Right cardiac atrium (tissue), 5 donors: ENCODE measurements around the gene HEBP2. TPM values are rescaled to one million over a fixed set of nuclear protein-coding genes. Genes with fewer than 3 reads are reported as not detected.

Experiments used
- ATAC-seq, 2 donors: fragments of 200-7000 bp; cut with Tn5 transposase; one replicate each; pipeline versions ENCODE4 v1.8.0 to v1.9.1; 2020; ENCODE audit warnings: moderate library complexity in 2 of 2, mild to moderate bottlenecking in 1 of 2
- DNase-seq, 3 donors: peaks; one replicate each; pipeline ENCODE4 v3.0.0-alpha.2; 2020
- H3K27ac ChIP-seq: one replicate; pipeline ENCODE4 v1.5.1; 2013; ENCODE audit warnings: mild to moderate bottlenecking, low read length, control low read depth, moderate library complexity
- H3K27me3 ChIP-seq: one replicate; pipeline ENCODE4 v1.6.1; 2013; ENCODE audit not compliant: control insufficient read depth, insufficient read depth
- H3K4me1 ChIP-seq: one replicate; pipeline ENCODE4 v1.6.1; 2013; ENCODE audit warnings: low read length; ENCODE audit not compliant: control insufficient read depth, insufficient read depth
- H3K4me3 ChIP-seq: one replicate; pipeline ENCODE4 v1.5.1; 2013; ENCODE audit warnings: low read length, control low read depth
- H3K9me3 ChIP-seq: one replicate; pipeline ENCODE4 v1.6.1; 2013; ENCODE audit warnings: low read length; ENCODE audit not compliant: control insufficient read depth
- WGBS: extraction: QIAGEN DNeasy Blood & Tissue Kit; methylation state at CpG from one replicate; pipeline ENCODE4 v1.1.7; 2013; 5-methylcytosine and 5-hydroxymethylcytosine counted together
- intact Hi-C, 4 donors: fragments of 100-400 bp; cut with DNase I; formaldehyde crosslinking; loops; one replicate each; pipeline versions ENCODE4 v1.11.0 to v1.14.0; 2022 to 2023
- polyA plus RNA-seq: library from polyadenylated mRNA; stranded (reverse); fragments of 200-250 nt; gene quantifications from one replicate; pipeline ENCODE4 v1.2.3, GENCODE V29; 2013
- total RNA-seq, 4 donors: library from RNA; stranded (reverse); fragmentation: NEBNext Ultra II Directional; extraction: Animal tissue kit (Norgen Biotek cat#: 25700); gene quantifications; one replicate each; pipeline ENCODE4 v1.2.1, GENCODE V29; 2021
- donor health status: healthy with polysubstance abuse.
- donor health status: DM: no; HTN: yes; CAD: no.
- donor health status: DM: no; HTN: no; CAD: no.
- donor health status: DM: no; HTN: yes; CAD: no; lungs with severe emphysema.
- donor health status: DM: yes; HTN: yes; CAD: no.

The HEBP2 gene
- total and polyA plus RNA-seq, 5 donors, result 39.5 to 91.6 (median 77.4) TPM

GRCh38 chr6:138415125-138415524, 11.1 kb downstream of the HEBP2 start:
- ATAC-seq (peak in 1 of 2 donors; percentile 34), DNase-seq (no peak)
- H3K27me3 ChIP-seq, result no peaks in the 10 kb centered on the region
- no peaks in the 10 kb centered on the region for H3K9me3 ChIP-seq
- intact Hi-C loops, result loop anchor here in 1 of 4 donors (10.0 kb wide), 1 partner anchor 360 kb away; the partner anchor contains the start of gene CCDC28A
- H3K27ac ChIP-seq, result no peak overlapping the region
- H3K4me3 ChIP-seq, result no peak overlapping the region
- H3K4me1 ChIP-seq, result no peaks in the 10 kb centered on the region
- 76% methylated on average over 5 of the region's 5 CpGs for whole genome bisulfite sequencing

GRCh38 chr6:138416206-138416605, 12.2 kb downstream of the HEBP2 start:
- H3K27me3 ChIP-seq, result no peaks in the 10 kb centered on the region
- ATAC-seq, result no peak
- H3K4me1 ChIP-seq, result no peaks in the 10 kb centered on the region
- DNase-seq, result no peak
- H3K9me3 ChIP-seq, result no peaks in the 10 kb centered on the region
- 75% methylated on average over 4 of the region's 4 CpGs for WGBS
- intact Hi-C loops, result loop anchor here in 1 of 4 donors (10.0 kb wide), 1 partner anchor 359 kb away; the partner anchor contains the start of gene CCDC28A
- no peak overlapping the region for H3K27ac ChIP-seq
- no peak overlapping the region for H3K4me3 ChIP-seq

- intact Hi-C loops, result loop anchor here in 1 of 4 donors (10.0 kb wide), 1 partner anchor 357 kb away; the partner anchor contains the start of gene CCDC28A
- Histone ChIP-seq H3K27me3 (no peaks in the 10 kb centered on the region), H3K27ac (no peak overlapping the region), H3K4me1 (no peaks in the 10 kb centered on the region), H3K4me3 (no peak overlapping the region), H3K9me3 (no peaks in the 10 kb centered on the region)
- 90% methylated on average over 3 of the region's 3 CpGs for WGBS
- ATAC-seq (no peak), DNase-seq (no peak)
Observed at GRCh38 chr6:138417493-138418117, 13.6 kb downstream of the HEBP2 start.

- no peak overlapping the region for H3K4me3 ChIP-seq
- over 99% methylated on average over 3 of the region's 3 CpGs for WGBS
- H3K27ac ChIP-seq, result no peak overlapping the region
- DNase-seq (no peak), ATAC-seq (no peak)
- H3K4me1 ChIP-seq, result no peaks in the 10 kb centered on the region
- intact Hi-C loops, result loop anchor here in 1 of 4 donors (10.0 kb wide), 1 partner anchor 357 kb away; the partner anchor contains the start of gene CCDC28A
- no peaks in the 10 kb centered on the region for H3K27me3 ChIP-seq
- H3K9me3 ChIP-seq, result no peaks in the 10 kb centered on the region
Observed at GRCh38 chr6:138418118-138418742, 14.2 kb downstream of the HEBP2 start.

GRCh38 chr6:138419766-138420165, 15.7 kb downstream of the HEBP2 start:
- Histone ChIP-seq H3K9me3 (no peaks in the 10 kb centered on the region), H3K27ac (no peak overlapping the region), H3K27me3 (no peaks in the 10 kb centered on the region), H3K4me3 (no peak overlapping the region), H3K4me1 (no peaks in the 10 kb centered on the region)
- intact Hi-C loops, result loop anchor here in 2 of 4 donors (10.0 kb wide), 2 partner anchors 95 to 355 kb away; partner anchors contain the start of gene CCDC28A (in 1 of the 2)
- 97% methylated on average over 3 of the region's 3 CpGs for WGBS
- ATAC-seq (no peak), DNase-seq (no peak)

- DNase-seq (no peak), ATAC-seq (no peak)
- no peaks in the 10 kb centered on the region for H3K9me3 ChIP-seq
- H3K4me1 ChIP-seq, result no peaks in the 10 kb centered on the region
- no peaks in the 10 kb centered on the region for H3K27me3 ChIP-seq
- WGBS, result over 99% methylated on average over 4 of the region's 4 CpGs
- H3K4me3 ChIP-seq, result no peak overlapping the region
- H3K27ac ChIP-seq, result no peak overlapping the region
- intact Hi-C loops, result loop anchor here in 1 of 4 donors (10.0 kb wide), 1 partner anchor 94 kb away; no protein-coding TSS in a partner anchor
Observed at GRCh38 chr6:138420356-138420755, 16.3 kb downstream of the HEBP2 start.

GRCh38 chr6:138421089-138421488, 17.1 kb downstream of the HEBP2 start:
- H3K27ac ChIP-seq, result no peak overlapping the region
- no peak overlapping the region for H3K4me3 ChIP-seq
- no peak for DNase-seq
- H3K27me3 ChIP-seq, result no peaks in the 10 kb centered on the region
- H3K4me1 ChIP-seq, result no peaks in the 10 kb centered on the region
- no peaks in the 10 kb centered on the region for H3K9me3 ChIP-seq
- ATAC-seq, result no peak
- intact Hi-C loops, result loop anchor here in 1 of 4 donors (10.0 kb wide), 1 partner anchor 94 kb away; no protein-coding TSS in a partner anchor
- WGBS, result 76% methylated on average over 6 of the region's 6 CpGs

- H3K27ac ChIP-seq, result no peak overlapping the region
- H3K4me3 ChIP-seq, result no peak overlapping the region
- no peaks in the 10 kb centered on the region for H3K27me3 ChIP-seq
- DNase-seq, result no peak
- no peaks in the 10 kb centered on the region for H3K4me1 ChIP-seq
- 97% methylated on average over 10 of the region's 10 CpGs for WGBS
- intact Hi-C loops, result loop anchor here in 1 of 4 donors (10.0 kb wide), 1 partner anchor 93 kb away; no protein-coding TSS in a partner anchor
- no peak for ATAC-seq
- no peaks in the 10 kb centered on the region for H3K9me3 ChIP-seq
Observed at GRCh38 chr6:138421608-138422007, 17.6 kb downstream of the HEBP2 start.

- Histone ChIP-seq H3K4me3 (no peak overlapping the region), H3K9me3 (no peaks in the 10 kb centered on the region), H3K4me1 (no peaks in the 10 kb centered on the region), H3K27me3 (no peaks in the 10 kb centered on the region), H3K27ac (no peak overlapping the region)
- no peak for DNase-seq
- peak in 1 of 2 donors; percentile 40 for ATAC-seq
- intact Hi-C loops, result loop anchor here in 1 of 4 donors (10.0 kb wide), 1 partner anchor 92 kb away; no protein-coding TSS in a partner anchor
Observed at GRCh38 chr6:138422861-138423260, 18.8 kb downstream of the HEBP2 start.

- H3K4me3 ChIP-seq, result no peak overlapping the region
- DNase-seq, result peak in 1 of 3 donors; percentile 54
- 93% methylated on average over 48 of the region's 48 CpGs for WGBS
- H3K4me1 ChIP-seq, result no peaks in the 10 kb centered on the region
- peak in 1 of 2 donors; percentile 29 for ATAC-seq
- intact Hi-C loops, result loop anchor here in 1 of 4 donors (10.0 kb wide), 1 partner anchor 91 kb away; no protein-coding TSS in a partner anchor
- no peaks in the 10 kb centered on the region for H3K9me3 ChIP-seq
- H3K27ac ChIP-seq, result no peak overlapping the region
- H3K27me3 ChIP-seq, result no peaks in the 10 kb centered on the region
Observed at GRCh38 chr6:138424004-138424904, 20.2 kb downstream of the HEBP2 start.
